ENCODE data around the gene DEPP1.
A peak's percentile ranks its signal among the peaks of the same experiment; 100 is the strongest.

DEPP1 gene

GRCh38 chr10:44935201-44935965 is 43.2 kb downstream of the DEPP1 start:
- peaks cover 0 to 2% (median 0%) of the 10 kb centered on the region in 5 donors for H3K9me3 ChIP-seq (ENCODE audit: control insufficient read depth in 5 of 5, low read length in 5 of 5)
- H3K4me3 ChIP-seq (ENCODE audit: low read depth in 1 of 5, low read length in 5 of 5), result no peak overlapping the region
- peak overlapping the region; percentile 54 for H3K27ac ChIP-seq (ENCODE audit: low read depth, low read length)
- H3K4me1 ChIP-seq (ENCODE audit: control insufficient read depth in 5 of 5, insufficient read depth in 5 of 5, low read length in 5 of 5), result peaks cover 17 to 57% (median 49%) of the 10 kb centered on the region in 5 donors
- peak overlapping the region in 1 of 5 donors; percentile 42 for H3K9ac ChIP-seq (ENCODE audit: low read length in 5 of 5)
- H3K27me3 ChIP-seq (ENCODE audit: control insufficient read depth in 5 of 5, insufficient read depth in 4 of 5, low read length in 5 of 5), result no peaks in the 10 kb centered on the region
- H3K36me3 ChIP-seq (ENCODE audit: control insufficient read depth in 5 of 5, insufficient read depth in 5 of 5, low read length in 5 of 5), result no peaks in the 10 kb centered on the region

GRCh38 chr10:44934416-44935200 is 44.0 kb downstream of the DEPP1 start:
- H3K27ac ChIP-seq (ENCODE audit: low read depth, low read length), result peak overlapping the region; percentile 54
- H3K27me3 ChIP-seq (ENCODE audit: control insufficient read depth in 5 of 5, insufficient read depth in 4 of 5, low read length in 5 of 5), result no peaks in the 10 kb centered on the region
- H3K4me1 ChIP-seq (ENCODE audit: control insufficient read depth in 5 of 5, insufficient read depth in 5 of 5, low read length in 5 of 5), result peaks cover 17 to 57% (median 49%) of the 10 kb centered on the region in 5 donors
- no peak overlapping the region for H3K4me3 ChIP-seq (ENCODE audit: low read depth in 1 of 5, low read length in 5 of 5)
- H3K36me3 ChIP-seq (ENCODE audit: control insufficient read depth in 5 of 5, insufficient read depth in 5 of 5, low read length in 5 of 5), result no peaks in the 10 kb centered on the region
- no peak overlapping the region for H3K9ac ChIP-seq (ENCODE audit: low read length in 5 of 5)
- H3K9me3 ChIP-seq (ENCODE audit: control insufficient read depth in 5 of 5, low read length in 5 of 5), result no peaks in the 10 kb centered on the region

- Histone ChIP-seq H3K9ac (ENCODE audit: low read length in 5 of 5) (peak overlapping the region in 1 of 5 donors; percentile 19), H3K4me1 (ENCODE audit: control insufficient read depth in 5 of 5, insufficient read depth in 5 of 5, low read length in 5 of 5) (peaks cover 17 to 57% (median 49%) of the 10 kb centered on the region in 5 donors), H3K9me3 (ENCODE audit: control insufficient read depth in 5 of 5, low read length in 5 of 5) (no peaks in the 10 kb centered on the region), H3K27me3 (ENCODE audit: control insufficient read depth in 5 of 5, insufficient read depth in 4 of 5, low read length in 5 of 5) (no peaks in the 10 kb centered on the region), H3K27ac (ENCODE audit: low read depth, low read length) (no peak overlapping the region), H3K36me3 (ENCODE audit: control insufficient read depth in 5 of 5, insufficient read depth in 5 of 5, low read length in 5 of 5) (no peaks in the 10 kb centered on the region), H3K4me3 (ENCODE audit: low read depth in 1 of 5, low read length in 5 of 5) (no peak overlapping the region)
These were observed 44.9 kb downstream of the DEPP1 start for GRCh38 chr10:44933451-44934321.

- peak overlapping the region in 1 of 5 donors; percentile 31 for H3K9ac ChIP-seq (ENCODE audit: low read length in 5 of 5)
These were observed 45.8 kb downstream of the DEPP1 start for GRCh38 chr10:44932517-44933450.

GRCh38 chr10:44931621-44932516 is 46.7 kb downstream of the DEPP1 start:
- no peaks in the 10 kb centered on the region for H3K36me3 ChIP-seq (ENCODE audit: control insufficient read depth in 5 of 5, insufficient read depth in 5 of 5, low read length in 5 of 5)
- H3K4me1 ChIP-seq (ENCODE audit: control insufficient read depth in 5 of 5, insufficient read depth in 5 of 5, low read length in 5 of 5), result peaks cover 12 to 56% (median 49%) of the 10 kb centered on the region in 5 donors
- no peak overlapping the region for H3K27ac ChIP-seq (ENCODE audit: low read depth, low read length)
- peak overlapping the region in 1 of 5 donors; percentile 31 for H3K9ac ChIP-seq (ENCODE audit: low read length in 5 of 5)
- no peaks in the 10 kb centered on the region for H3K9me3 ChIP-seq (ENCODE audit: control insufficient read depth in 5 of 5, low read length in 5 of 5)
- no peak overlapping the region for H3K4me3 ChIP-seq (ENCODE audit: low read depth in 1 of 5, low read length in 5 of 5)
- H3K27me3 ChIP-seq (ENCODE audit: control insufficient read depth in 5 of 5, insufficient read depth in 4 of 5, low read length in 5 of 5), result no peaks in the 10 kb centered on the region

More at GRCh38 chr10:44932517-44933450, 45.8 kb downstream of the DEPP1 start:
- Histone ChIP-seq H3K9me3 (ENCODE audit: control insufficient read depth in 5 of 5, low read length in 5 of 5) (no peaks in the 10 kb centered on the region), H3K4me3 (ENCODE audit: low read depth in 1 of 5, low read length in 5 of 5) (no peak overlapping the region), H3K27ac (ENCODE audit: low read depth, low read length) (no peak overlapping the region), H3K27me3 (ENCODE audit: control insufficient read depth in 5 of 5, insufficient read depth in 4 of 5, low read length in 5 of 5) (no peaks in the 10 kb centered on the region), H3K4me1 (ENCODE audit: control insufficient read depth in 5 of 5, insufficient read depth in 5 of 5, low read length in 5 of 5) (peaks cover 17 to 57% (median 49%) of the 10 kb centered on the region in 5 donors), H3K36me3 (ENCODE audit: control insufficient read depth in 5 of 5, insufficient read depth in 5 of 5, low read length in 5 of 5) (no peaks in the 10 kb centered on the region)

GRCh38 chr10:44930904-44931620 is 47.5 kb downstream of the DEPP1 start:
- peaks cover 9 to 49% (median 41%) of the 10 kb centered on the region in 5 donors for H3K4me1 ChIP-seq (ENCODE audit: control insufficient read depth in 5 of 5, insufficient read depth in 5 of 5, low read length in 5 of 5)
- H3K36me3 ChIP-seq (ENCODE audit: control insufficient read depth in 5 of 5, insufficient read depth in 5 of 5, low read length in 5 of 5), result no peaks in the 10 kb centered on the region
- no peak overlapping the region for H3K27ac ChIP-seq (ENCODE audit: low read depth, low read length)
- no peaks in the 10 kb centered on the region for H3K9me3 ChIP-seq (ENCODE audit: control insufficient read depth in 5 of 5, low read length in 5 of 5)
- no peak overlapping the region for H3K9ac ChIP-seq (ENCODE audit: low read length in 5 of 5)
- H3K27me3 ChIP-seq (ENCODE audit: control insufficient read depth in 5 of 5, insufficient read depth in 4 of 5, low read length in 5 of 5), result no peaks in the 10 kb centered on the region
- H3K4me3 ChIP-seq (ENCODE audit: low read depth in 1 of 5, low read length in 5 of 5), result no peak overlapping the region

GRCh38 chr10:44929356-44930255 is 49.0 kb downstream of the DEPP1 start:
- no peaks in the 10 kb centered on the region for H3K9me3 ChIP-seq (ENCODE audit: control insufficient read depth in 5 of 5, low read length in 5 of 5)
- no peak overlapping the region for H3K4me3 ChIP-seq (ENCODE audit: low read depth in 1 of 5, low read length in 5 of 5)
- H3K9ac ChIP-seq (ENCODE audit: low read length in 5 of 5), result no peak overlapping the region
- no peaks in the 10 kb centered on the region for H3K36me3 ChIP-seq (ENCODE audit: control insufficient read depth in 5 of 5, insufficient read depth in 5 of 5, low read length in 5 of 5)
- no peak overlapping the region for H3K27ac ChIP-seq (ENCODE audit: low read depth, low read length)
- H3K27me3 ChIP-seq (ENCODE audit: control insufficient read depth in 5 of 5, insufficient read depth in 4 of 5, low read length in 5 of 5), result no peaks in the 10 kb centered on the region
- peaks cover 1 to 35% (median 27%) of the 10 kb centered on the region in 5 donors for H3K4me1 ChIP-seq (ENCODE audit: control insufficient read depth in 5 of 5, insufficient read depth in 5 of 5, low read length in 5 of 5)

Data from subcutaneous abdominal adipose tissue (tissue), 5 donors.